IPS-11a (cell line): Measurements from ENCODE around the gene CMTM1.

Experiments
- H3K4me3 ChIP-seq: one replicate; pipeline ENCODE4 v1.5.1; 2013; ENCODE audit warnings: low read depth, low read length, control low read depth

CMTM1 gene, protein sequence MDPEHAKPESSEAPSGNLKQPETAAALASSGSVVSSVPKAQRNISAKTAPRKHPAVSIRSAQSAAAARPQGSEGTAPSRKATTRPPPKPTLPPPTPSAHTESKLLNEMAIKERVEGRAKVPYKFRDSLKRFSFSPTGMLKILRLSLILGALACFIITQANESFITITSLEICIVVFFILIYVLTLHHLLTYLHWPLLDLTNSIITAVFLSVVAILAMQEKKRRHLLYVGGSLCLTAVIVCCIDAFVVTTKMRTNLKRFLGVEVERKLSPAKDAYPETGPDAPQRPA

DNA sequence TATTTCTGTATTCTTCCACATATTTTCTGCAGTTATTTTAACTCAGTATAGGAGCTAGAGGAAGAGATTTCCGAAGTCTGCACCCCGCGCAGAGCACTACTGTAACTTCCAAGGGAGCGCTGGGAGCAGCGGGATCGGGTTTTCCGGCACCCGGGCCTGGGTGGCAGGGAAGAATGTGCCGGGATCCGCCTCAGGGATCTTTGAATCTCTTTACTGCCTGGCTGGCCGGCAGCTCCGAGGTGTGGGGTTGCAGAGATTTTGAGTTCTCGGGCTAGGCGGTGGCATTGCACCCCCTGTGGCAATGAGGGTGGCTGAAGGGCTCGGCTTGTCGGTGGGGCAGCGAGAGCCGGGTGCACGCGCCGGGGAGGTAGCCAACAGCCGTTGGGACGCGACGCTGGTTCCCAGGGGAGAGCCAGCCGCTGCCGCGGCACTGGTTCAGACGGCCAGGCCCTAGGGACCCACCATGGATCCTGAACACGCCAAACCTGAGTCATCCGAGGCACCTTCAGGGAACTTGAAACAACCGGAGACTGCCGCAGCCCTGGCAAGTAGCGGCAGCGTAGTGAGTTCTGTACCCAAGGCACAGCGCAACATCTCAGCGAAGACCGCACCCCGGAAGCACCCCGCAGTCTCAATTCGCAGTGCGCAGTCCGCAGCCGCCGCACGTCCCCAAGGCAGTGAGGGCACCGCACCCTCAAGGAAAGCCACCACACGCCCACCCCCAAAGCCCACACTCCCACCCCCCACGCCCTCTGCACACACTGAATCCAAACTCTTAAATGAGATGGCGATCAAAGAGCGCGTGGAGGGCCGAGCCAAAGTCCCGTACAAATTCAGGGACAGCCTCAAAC lies at the start of gene CMTM1:
Gene CMTM1, plus strand, starts transcription at position 389 of the 851 bp plus-strand sequence. Its CDS starts 75 bp downstream, at position 464.
- H3K4me3 ChIP-seq = no peak within 1 kb of the TSS

DNA sequence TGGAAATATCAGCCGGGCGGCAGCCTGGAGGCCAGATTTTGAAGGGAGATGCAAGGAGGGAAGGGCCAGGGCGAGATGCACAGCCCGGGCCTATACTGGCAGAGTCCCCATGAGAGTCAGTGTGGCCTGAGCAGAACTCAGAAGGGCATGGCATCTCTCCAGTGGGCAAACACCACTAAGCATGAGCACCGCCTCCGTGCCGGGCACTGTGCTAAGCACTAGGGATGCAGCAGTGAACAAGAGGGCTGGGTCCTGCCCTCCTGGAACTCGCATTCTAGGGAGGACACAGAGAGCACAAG lies 49.8 kb upstream of the CMTM1 start:
- H3K4me3 ChIP-seq = no peak overlapping the region

GRCh38 chr16:66516808-66517585 lies 49.2 kb upstream of the CMTM1 start:
- no peak overlapping the region for H3K4me3 ChIP-seq

DNA sequence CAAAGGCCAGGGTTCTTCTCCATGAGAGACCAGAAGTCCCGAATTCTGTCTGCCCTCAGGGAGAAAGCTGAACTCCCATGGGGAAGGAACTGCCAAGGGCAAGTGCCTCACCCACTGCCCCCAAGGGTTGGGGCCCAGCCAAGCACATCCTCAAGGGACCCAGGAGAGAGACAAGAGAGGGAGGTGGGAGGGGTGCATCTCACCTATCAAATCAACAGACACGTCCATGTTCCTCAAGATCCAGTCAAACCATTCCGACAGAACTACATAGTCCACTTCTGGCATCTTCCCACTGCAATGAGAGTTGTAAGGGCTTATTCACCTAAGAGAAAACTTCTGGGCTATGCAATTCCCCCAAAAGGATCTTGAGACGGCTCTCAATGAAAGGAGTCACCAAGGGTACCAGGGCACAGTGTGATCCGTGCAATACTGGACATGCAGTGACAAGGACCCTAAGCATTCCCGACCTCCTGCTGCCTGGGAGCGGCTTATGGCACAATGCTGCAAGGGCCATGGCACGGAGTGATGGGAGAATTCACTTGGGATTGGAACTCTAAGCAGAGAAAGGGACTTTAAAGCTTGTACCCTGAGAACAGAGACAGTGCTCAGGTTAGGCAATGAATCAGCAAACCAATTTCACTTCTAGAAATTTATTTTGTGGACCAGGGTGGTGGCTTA lies 48.5 kb upstream of the CMTM1 start:
- no peak overlapping the region for H3K4me3 ChIP-seq

DNA sequence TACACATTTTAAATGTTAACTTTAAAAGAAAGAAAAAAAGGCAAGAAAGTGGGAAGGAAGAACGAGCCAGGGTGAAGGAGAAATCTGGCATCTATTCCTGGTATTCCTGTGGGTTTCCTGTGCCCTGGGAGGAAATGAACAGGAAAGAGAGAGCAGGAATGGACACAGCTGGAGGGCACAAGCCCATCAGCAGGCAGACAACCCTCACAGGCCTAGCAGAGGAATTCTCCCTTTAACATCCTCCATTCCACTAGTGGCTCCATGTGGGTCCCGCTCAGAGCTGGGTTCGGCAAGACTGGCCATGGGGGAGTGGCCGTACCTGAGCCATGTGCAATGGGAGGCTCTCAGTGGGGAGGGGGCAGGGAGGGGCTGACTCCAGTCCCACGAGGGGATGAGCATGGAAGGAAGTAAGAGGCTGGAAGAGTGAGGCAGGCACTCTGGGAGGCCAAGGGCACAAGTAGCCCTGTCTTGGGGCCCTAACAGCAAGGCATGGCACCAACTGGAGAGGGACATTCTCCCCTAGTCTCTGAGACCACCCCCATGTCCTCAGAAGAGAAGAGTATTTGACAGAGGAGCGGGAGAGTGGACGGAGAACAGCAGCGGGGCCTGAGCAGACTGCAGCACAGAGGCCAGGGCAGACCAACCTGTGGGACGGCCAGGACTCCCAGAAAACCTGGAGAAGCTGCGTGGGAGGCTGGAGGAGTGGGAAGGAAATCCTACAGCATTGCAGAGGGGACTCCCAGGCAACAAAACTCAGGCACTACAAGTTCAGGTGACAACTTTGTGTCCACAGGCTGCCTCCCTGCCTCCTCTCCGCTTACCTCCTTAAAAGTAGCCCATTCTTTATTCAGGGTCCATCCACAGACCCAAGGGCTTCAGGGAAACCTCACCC lies 46.5 kb upstream of the CMTM1 start:
- no peak overlapping the region for H3K4me3 ChIP-seq

- H3K4me3 ChIP-seq = no peak overlapping the region
These were observed 45.7 kb upstream of the CMTM1 start for GRCh38 chr16:66520406-66521170.

GRCh38 chr16:66521252-66521713 lies 45.0 kb upstream of the CMTM1 start:
- H3K4me3 ChIP-seq = no peak overlapping the region

GRCh38 chr16:66521951-66522771 lies 44.1 kb upstream of the CMTM1 start:
- no peak overlapping the region for H3K4me3 ChIP-seq

DNA sequence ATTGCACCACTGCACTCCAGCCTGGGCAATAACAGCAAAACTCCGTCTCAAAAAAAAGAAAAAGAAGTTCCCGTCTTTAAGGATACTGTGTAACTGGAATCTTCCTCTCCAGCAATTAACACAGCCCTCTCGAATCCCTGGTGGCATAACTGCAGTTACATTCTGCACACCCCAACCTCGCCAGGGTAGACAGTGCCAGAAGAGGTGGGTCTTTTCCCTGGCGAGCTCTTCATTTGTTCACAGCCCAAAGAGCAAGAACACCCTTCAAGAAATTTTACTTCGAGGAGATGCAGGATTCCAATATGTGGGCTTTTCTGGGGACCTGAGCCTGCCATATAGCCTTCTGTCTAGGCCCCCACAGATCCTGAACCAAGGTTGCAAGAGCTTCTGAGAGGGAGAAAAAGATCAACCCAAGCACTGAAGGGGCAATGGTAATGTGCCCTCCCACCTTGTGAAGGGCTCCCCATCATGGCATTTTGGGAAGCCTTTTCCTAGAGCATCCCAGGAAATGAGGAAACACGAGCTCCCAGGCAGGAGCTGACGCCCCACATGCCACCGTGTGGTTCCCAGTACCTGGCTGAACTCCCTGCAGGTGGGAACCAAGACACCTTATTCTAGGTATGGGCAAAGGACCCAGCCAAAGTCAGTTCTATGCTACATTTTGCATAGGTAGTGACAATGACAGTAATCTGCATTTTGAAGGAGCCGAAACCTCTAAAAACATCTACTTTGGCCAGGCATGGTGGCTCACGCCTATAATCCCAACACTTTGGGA lies 43.2 kb upstream of the CMTM1 start:
- no peak overlapping the region for H3K4me3 ChIP-seq

GRCh38 chr16:66523861-66524354 lies 42.3 kb upstream of the CMTM1 start:
- H3K4me3 ChIP-seq = no peak overlapping the region

DNA sequence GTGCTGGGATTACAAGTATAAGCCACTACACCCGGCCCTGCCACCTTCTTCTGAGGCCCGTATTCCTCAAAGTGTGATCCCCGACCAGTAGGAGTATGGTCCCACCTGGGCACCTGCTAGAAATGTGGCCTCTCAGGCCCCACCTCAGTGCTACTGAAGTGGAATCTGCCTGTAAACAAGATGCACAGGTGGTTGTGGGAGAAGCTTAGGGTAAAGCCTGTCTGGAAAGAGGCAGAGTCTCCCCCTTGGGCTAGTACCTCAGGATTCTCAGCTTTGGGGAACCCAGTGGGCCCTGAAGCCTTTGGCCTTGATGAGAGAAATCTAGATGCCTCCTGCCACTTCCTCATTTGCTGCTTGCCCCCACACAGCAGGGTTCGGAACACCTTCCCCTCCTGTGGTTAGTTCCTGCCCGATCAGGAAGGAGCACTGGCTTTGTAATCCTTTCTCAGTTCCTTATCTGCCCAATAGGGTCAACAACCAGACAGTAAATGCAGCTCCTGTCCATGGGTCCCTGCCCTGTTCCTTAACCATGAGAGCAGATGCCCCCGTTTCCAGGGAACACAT lies 41.6 kb upstream of the CMTM1 start:
- H3K4me3 ChIP-seq = no peak overlapping the region

GRCh38 chr16:66525396-66526180 lies 40.7 kb upstream of the CMTM1 start:
- H3K4me3 ChIP-seq = no peak overlapping the region

- no peak overlapping the region for H3K4me3 ChIP-seq
These were observed 37.9 kb upstream of the CMTM1 start for GRCh38 chr16:66528294-66528693.

- no peak overlapping the region for H3K4me3 ChIP-seq
These were observed 36.8 kb upstream of the CMTM1 start for GRCh38 chr16:66529475-66529874.

DNA sequence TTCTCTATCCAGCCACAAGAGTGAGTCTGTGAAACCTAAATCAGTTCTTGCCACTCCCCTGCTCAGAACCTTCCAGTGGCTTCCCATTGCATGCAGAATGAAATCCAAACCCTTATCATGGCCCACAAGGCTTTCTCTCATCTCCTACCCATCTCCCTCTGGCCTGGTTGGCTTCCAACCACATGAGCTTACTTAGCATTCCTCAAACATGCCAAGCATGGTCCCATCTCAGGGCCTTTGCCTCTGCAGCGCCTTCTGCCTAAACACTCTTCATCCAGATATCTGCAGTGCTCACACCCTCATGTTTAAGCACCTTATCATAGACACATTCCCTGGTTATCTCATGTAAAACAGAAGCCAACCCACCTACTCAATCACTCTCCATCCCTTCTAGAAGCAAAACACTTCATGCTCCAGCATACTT lies 31.9 kb upstream of the CMTM1 start:
- H3K4me3 ChIP-seq = no peak overlapping the region

- H3K4me3 ChIP-seq = no peak overlapping the region
These were observed 29.7 kb upstream of the CMTM1 start for GRCh38 chr16:66536525-66536924.
